Activated CD4-positive, CD25-positive, alpha-beta regulatory T cell treated with anti-CD3 and anti-CD28 coated beads, Interleukin-2, amount 50 U/mL, for 16 hours (primary cell): Measurements from ENCODE around the gene ISY1.
"Not testable (repeated sequence)": the region's sequence is repeated elsewhere in the genome, so short reads cannot be mapped to it uniquely, and the experiment has no call there.

Experiments used
- DNase-seq: peaks from one replicate; pipeline ENCODE4 v3.0.0-alpha.2; 2020; ENCODE audit warnings: low read depth, low spot score

Gene ISY1

DNA sequence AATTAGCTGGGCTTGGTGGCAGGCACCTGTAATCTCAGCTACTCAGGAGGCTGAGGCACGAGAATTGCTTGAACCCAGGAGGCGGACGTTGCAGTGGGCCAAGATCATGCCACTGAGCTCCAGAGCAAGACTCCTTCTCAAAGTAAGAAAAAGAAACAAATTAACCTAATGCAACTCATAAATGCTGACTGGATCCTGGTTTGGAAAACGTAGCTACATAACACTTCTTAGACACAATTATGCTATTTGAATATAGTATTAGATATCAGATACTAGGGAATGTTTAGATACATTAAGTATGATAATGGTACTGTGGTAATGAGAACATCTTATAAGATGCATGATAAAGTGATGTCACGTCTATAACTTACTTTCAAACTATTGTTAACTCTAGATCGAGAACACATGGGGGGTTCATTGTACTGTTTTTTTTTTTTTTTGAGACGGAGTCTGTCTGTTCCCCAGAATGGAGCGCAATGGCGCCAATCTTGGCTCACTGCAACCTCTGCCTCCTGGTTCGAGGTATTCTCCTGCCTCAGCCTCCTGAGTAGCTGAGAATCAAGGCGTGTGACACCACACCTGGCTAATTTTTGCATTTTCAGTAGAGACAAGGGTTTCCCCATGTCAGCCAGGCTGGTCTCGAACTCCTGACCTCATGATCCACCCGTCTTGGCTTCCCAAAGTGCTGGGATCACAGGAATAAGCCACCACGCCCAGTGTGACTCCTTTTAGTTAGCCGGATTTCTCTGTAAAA is 5.9 kb upstream of the ISY1 start:
- no peak for DNase-seq

- not testable (repeated sequence) for DNase-seq
Measured at GRCh38 chr3:129165594-129165993, 4.7 kb upstream of the ISY1 start.

GRCh38 chr3:129164500-129164899 is 3.6 kb upstream of the ISY1 start:
- no peak for DNase-seq

GRCh38 chr3:129162729-129163579 is 2.1 kb upstream of the ISY1 start:
- DNase-seq, result no peak

- no peak for DNase-seq
Measured at GRCh38 chr3:129161860-129162271, 1.0 kb upstream of the ISY1 start.

- DNase-seq, result no peak
Measured at GRCh38 chr3:129144786-129145185, 16.1 kb downstream of the ISY1 start.

DNA sequence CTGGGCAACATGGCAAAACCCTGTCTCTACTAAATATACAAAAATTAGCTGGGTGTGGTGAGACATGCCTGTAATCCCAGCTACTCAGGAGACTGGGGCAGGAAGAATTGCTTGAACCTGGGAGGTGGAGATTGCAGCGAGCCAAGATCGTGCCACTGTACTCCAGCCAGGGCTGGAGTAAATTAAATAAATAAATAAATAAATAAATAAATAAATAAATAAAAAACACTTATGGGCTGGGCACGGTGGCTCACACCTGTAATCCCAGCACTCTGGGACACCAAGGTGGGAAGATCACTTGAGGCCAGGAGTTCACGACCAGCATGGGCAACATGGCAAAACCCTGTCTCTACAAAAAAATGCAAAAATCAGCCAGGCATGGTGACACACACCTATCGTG is 19.9 kb downstream of the ISY1 start:
- not testable (repeated sequence) for DNase-seq

- no peak for DNase-seq
Measured at GRCh38 chr3:129139911-129140310, 21.0 kb downstream of the ISY1 start.

- DNase-seq, result not testable (repeated sequence)
Measured at GRCh38 chr3:129136275-129136674, 24.6 kb downstream of the ISY1 start.

GRCh38 chr3:129132097-129132866 is 28.6 kb downstream of the ISY1 start:
- no peak for DNase-seq

GRCh38 chr3:129131465-129132088 is 29.3 kb downstream of the ISY1 start:
- DNase-seq, result no peak

DNA sequence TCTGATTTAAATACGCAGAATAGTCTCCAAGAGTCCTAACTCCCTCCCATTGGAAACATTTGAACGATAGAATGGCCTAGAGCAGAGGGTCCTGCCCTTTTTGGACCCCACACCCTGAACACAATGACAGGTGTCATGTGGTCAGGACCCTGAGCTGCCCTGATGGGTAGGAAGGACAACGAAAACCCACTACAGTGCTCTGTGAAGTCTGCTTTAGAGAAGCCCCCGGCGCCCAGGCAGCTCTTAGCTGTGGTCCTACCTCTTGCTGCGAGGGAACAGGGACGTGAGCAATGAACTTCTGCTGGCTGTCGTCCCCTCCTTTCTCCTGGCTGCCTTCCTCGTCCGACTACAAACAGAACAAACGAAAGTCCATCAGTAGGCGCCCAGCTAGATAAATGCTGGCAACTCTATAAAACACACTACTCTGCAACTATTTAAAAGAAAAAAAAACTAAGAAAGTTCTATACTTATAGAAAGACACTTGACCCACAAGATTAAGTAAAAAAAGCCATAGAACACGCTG is 30.5 kb downstream of the ISY1 start:
- DNase-seq, result no peak

GRCh38 chr3:129128357-129129155 is 32.3 kb downstream of the ISY1 start:
- no peak for DNase-seq

DNA sequence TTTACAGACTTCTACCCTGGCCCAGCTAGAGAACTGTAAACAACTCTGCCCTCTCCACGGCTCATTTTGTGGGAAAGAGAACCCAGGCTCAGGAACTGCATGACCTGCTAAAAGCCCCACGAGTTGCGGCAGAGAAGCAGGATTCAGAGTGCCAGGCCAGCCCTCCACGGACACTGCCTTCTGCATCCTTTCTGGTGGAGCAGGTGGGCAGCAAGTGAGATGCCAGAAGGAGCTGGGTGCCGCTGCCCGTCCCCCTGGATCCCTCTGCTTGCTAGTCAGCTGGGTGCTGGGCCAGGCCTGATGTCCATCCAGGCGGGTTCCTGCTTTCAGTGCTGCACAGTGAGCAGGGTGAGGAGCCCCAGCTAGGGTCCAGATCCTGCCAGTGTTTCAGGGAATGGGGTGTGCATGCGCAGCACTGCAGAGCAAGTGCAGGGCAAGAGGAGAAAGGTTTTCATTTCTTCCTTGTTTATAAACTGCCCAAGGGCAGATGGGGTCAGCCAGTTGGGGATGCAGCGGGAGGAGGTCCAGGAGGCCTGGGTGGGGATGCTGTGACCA is 34.1 kb downstream of the ISY1 start:
- DNase-seq, result no peak

- no peak for DNase-seq
Measured at GRCh38 chr3:129123314-129124060, 37.4 kb downstream of the ISY1 start.

DNA sequence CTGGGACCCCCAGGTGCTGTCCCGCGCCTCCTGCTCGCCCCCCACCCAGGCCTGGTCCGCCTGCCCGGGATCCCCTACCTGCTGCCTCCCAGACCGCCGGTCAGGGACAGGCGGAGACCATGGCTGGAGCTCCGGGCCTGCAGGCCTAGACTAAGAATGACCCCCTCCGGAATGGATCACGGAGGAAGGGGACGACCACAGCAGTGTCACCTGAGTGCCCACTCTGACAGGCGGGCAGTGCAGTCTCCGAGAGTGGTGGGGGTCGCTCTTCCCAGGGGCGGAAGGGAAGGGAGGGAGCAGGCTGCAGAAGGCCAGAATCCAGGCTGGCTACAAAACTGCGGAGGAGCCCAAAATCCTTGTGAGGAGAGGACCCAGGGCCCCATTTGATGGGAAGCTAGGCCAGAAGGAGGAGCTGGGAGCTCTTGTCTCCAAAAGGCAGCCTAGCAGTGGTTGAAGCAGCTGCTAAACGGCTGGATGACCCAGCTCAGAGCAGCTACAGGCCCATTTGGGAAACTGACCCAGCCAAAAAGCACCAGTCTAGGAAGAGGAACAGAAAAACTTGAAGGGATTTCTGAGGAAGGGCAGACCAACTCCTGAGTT is 38.4 kb downstream of the ISY1 start:
- DNase-seq, result no peak

DNA sequence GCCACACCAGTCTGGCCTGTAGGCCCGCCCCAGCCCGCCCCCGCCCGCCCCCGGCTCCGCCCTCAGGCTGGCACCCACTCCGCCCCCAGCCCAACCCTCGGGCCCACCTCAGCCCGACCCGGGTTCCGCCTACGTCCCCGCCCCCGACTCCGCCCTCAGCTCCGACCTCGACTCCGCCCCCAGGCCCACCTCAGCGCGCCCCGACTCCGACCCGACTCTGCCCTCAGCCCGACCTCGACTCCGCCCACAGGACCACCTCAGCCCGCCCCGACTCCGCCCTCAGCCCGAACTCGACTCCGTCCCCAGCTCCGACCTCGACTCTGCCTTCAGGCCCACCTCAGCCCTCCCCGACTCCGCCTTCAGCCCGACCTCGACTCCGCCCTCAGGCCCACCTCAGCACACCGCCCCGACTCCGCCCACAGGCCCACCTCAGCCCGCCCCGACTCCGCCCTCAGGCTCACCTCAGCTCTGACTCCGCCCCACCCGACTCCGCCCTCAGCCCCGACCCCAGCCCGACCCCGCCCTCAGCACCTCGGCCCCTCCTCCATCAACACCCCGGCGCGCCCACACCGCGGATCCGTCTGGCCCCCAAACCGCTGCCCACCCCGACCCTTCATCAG is 39.0 kb downstream of the ISY1 start, which contains the start of gene RAB43:
TSS of gene RAB43 (minus strand) at position 13 of the 620 bp plus-strand sequence. CDS start 315 bp downstream, outside the sequence.
- DNase-seq, result peak; percentile 66

DNA sequence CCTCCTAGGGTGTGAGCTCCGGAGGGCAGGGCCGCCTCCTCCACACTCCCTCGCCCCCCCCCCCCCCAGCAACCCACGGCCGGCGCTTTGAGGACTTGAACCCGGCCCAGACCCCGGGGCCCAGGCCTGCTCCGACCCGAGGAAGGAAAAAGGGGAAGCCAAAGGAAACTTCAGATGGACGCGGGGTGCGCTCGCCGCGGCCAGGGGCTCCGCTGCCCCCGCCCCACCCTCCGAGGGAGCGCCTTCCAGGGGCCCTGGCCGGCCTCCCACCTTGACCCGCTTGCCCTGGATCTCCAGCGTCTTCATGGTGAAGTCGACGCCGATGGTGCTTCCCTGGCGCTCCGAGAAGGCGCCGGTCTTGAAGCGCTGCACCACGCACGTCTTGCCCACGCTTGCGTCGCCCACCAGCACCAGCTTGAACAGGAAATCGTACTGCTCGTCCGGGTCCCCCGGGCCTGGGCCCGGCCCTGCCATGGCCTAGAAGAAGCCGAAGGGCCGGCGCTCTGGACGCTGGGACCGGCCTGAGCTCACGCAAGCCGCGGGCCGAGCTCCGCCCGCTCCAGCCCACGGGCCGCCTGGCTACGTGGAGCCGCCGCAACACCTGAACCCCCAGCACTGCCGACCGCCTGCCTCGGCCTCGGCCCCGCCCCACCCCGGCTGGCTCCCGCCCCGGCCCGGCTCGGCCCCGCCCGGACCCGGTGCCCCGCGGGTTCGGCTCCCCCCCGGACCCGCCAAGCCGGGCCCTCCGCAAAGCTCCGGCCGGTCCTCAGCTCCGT is 39.7 kb downstream of the ISY1 start:
- DNase-seq, result no peak
